COLO829 (cell line): Measurements from ENCODE around the gene CNTRL.

Source experiments
- DNase-seq: peaks from one replicate; pipeline ENCODE4 v3.0.0; 2012; ENCODE audit warnings: low spot score

The CNTRL gene

DNA sequence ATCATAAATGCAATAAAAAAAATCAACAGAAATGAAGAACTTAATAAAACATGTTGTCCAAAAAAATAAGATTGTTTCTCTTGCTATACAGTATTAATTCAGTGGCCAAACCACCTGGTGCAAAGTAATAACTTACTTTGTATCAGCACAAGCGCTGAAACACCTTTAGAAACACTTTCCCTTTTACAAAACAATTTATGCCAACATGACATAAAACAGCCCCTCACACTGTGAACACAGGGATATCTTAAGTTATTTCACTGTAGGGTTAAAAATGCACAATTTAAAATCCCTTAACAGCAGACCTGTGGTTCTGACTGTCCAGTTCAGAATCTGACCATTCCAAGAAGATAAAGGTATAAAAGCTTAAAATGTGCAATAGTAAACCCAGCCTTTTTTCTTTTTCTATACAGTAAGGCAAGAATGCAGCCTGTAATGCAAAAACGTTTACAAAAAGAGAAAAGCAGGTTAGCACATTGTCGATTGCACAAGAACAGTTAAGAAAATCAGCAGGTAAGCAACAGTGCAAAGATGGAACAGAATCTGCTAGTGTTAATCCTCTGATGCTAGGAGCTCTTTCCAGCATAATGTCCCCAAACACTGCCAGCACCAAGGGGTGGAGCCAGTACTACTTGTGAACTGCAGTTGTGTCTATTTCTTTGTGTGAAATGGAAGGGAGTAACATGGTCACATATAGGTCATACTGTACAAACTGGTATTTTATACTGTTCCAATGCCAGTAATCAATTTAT, 105.4 kb downstream of the CNTRL start:
- no peak for DNase-seq

DNA sequence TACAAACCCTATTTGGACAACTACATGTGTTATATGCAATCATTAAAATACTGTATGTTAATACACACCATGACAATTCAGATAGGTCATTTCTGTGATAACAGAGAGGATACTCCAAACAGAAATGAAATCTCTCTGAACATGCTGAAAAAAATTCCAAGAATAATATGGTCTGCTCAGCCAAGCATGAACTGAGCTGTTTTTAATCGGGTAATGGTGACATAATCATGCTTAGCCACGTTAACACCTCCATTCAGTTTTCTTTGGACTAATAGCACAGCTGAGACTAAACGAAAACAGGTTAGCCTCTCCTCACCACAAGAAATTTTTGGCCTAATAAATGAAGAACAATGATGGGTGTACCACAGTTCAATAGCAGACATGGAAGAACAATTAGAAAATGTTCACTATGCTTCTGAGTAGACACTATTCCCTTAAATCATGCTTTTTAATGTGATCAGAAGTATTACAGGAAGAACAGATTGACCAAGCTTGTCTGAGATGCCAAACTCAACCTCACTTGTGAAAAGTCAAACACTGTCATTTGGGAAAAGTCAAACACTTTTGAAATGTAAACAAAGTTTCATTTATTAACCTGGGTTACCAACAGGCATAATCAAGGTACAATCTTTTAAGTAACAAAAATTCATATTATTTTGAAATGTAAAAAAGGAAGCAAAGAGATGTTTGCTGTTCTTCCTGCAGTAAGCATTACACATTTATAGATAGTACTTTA, 107.5 kb downstream of the CNTRL start:
- no peak for DNase-seq

DNA sequence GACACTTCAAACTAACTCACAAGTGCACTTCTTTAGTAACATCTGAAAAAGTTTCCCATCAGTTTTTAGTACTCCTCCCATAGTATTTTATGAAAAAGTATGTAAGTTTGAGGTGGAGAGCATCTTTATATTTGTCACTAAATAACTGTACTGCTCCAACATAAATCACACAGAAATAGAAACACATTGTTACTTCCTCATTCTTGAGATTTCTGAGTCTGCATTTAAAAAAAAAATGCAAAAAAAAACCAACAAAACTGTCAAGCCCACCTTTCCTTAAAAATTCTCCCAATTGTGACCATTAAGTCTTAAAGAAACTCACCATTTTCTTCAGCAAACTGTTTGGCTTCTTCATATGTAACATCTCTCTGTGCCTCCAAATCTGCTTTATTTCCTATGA, 108.2 kb downstream of the CNTRL start:
- DNase-seq: no peak

DNA sequence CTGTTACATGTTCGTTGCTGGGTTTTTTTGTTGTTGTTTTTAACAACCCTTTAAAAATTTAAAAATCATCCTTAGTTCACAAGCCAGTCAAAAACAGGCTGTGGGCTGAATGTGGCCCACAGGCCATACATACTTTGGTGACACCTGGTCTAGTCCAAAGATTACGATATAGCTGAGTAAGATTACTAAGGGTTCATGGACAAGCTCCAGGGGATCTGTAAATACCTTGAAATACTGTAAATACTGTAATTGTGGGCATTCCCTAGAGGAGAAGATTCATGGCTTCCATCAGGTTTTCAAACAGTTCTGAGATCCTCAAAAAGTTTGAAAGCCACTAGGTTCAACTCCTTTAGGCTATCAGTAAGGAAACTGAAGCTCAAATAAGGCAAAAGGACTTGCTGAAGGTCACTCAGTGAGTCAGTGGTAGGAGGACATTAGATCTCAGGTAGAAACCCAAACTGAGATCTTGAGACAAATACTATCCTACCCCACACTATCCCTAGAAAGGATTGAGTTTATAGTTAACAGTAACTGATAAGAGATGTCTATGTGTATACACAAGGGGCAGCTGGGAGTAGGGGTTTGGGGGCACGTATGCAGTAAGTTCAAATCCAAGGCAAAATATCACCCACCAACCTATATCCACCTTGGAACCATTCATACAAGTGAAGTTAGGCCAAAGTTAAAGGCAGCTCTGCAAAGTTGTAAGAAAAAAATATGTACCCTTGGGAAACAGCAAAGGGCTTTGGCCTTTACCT, 109.1 kb downstream of the CNTRL start:
- DNase-seq: no peak

- DNase-seq: no peak
Measured at GRCh38 chr9:121184463-121184862, 109.7 kb downstream of the CNTRL start.

DNA sequence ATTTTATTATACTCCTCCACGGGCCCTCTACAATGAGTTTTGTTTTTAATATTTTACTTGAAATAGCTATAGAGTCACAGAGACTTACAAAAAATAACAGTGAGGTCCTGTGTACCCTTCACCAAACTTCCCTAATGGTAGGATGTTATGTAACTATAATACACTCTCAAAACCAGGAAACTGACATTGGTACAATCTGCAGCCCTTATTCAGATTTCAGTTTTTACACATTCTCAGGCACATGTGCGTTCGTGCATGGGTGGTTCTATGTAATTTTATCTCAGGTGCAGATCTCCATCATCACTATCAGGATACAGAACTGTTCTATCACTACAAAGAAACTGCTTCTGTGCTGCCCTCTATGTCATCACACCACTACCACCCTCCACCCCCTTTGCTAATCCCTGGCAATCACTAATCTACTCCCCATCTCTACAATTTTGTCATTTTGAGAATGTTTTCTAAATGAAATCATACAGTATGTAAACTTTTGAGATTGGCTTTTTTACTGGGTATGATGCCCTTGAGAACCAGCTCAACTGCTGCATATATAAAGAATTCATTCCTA, 110.5 kb downstream of the CNTRL start:
- DNase-seq: no peak

- DNase-seq: no peak
Measured at GRCh38 chr9:121185774-121186403, 111.1 kb downstream of the CNTRL start.

DNA sequence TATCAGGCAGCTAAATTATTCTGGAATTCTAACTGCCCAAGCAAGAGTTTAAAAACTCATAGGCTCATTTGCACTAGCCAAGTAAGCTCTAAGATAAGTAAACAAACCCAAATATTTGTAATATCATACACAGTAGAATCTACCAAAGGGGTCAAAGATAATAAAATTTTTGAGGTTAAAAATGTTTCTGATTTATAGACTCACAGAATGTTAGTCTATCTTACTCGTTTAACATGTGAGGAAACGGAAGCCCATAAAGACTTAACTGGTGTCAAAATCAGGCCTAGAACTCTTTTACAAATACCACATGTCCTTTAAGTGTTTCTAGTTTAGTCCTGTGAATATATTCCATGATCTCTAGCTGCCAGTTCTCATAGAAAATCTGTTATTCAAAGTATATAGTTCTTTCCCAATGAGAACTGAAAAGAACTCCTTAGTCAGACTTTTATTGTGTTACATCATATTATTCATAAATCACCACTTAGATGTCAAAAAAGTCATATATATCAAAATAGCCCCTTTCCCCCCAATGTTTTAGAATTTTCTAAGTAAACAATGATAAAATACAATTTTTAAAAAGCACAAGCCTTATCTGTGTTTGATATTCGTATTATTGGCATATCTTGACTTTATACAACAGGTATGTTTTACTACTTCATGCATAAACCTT, 113.0 kb downstream of the CNTRL start:
- DNase-seq: no peak

DNA sequence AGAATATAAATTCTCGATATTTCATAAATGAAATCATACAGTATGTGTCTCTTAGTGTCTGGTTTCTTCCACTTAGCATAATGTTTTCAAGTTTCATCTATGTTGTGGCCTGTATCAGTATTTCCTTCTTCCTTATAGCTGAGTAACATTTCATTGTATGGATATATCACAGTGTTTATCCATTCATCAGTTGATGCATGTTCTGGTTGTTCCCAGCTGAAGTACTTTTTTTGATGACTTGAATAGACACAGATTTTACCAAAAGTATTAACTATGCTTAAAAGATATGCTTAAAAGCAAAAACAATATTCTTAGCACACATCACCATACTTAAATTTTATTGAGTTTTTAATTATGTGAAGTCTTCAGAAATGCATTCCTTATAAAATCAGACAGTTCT, 114.3 kb downstream of the CNTRL start:
- DNase-seq: no peak

GRCh38 chr9:121189660-121190059, 114.9 kb downstream of the CNTRL start:
- no peak for DNase-seq

GRCh38 chr9:121191235-121191634, 116.5 kb downstream of the CNTRL start:
- DNase-seq: no peak

- no peak for DNase-seq
Measured at GRCh38 chr9:121192518-121192917, 117.8 kb downstream of the CNTRL start.

GRCh38 chr9:121192959-121193640, 118.3 kb downstream of the CNTRL start:
- peak; percentile 71 for DNase-seq

- DNase-seq: no peak
Measured at GRCh38 chr9:121194730-121195129, 120.0 kb downstream of the CNTRL start.

GRCh38 chr9:121196389-121196788, 121.6 kb downstream of the CNTRL start:
- DNase-seq: no peak

- DNase-seq: no peak
Measured at GRCh38 chr9:121197132-121197531, 122.4 kb downstream of the CNTRL start.

DNA sequence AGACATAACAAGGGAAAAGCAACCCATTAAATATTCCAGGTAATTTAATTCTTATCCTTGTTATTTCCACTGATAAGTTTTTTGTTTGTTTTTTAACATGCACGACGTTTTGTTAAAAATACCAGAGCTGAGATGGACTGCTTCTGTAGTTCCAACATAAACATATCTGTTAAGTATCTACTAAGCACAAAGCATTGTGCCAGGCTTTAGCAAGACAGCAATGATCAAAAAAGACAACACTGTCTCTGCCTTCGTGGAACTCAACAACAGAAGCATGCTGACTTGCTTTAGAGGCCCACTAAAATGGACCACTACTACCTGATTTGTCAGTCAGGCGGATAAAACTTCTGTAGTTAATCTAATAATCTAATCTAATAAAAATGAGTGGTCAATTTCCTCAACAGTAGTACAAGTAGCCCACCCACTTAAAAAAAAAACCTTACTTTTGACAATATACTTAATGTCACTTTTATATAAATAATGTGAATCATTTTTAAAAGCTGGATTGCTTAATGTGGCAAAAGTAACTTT, 123.8 kb downstream of the CNTRL start:
- no peak for DNase-seq

- DNase-seq: no peak
Measured at GRCh38 chr9:121199921-121200320, 125.2 kb downstream of the CNTRL start.

GRCh38 chr9:121200356-121200755, 125.6 kb downstream of the CNTRL start:
- no peak for DNase-seq

- no peak for DNase-seq
Measured at GRCh38 chr9:121201045-121201737, 126.4 kb downstream of the CNTRL start.
